B cell (primary cell): ENCODE data around the gene ARHGEF37. TPM values are rescaled to one million over a fixed set of nuclear protein-coding genes. Genes with fewer than 3 reads are reported as not detected.

Experiments used
- ATAC-seq: fragments of 200-7000 bp; cut with Tn5 transposase; one replicate; pipeline ENCODE4 v1.10.0; 2021; ENCODE audit warnings: low read depth, mild to moderate bottlenecking, moderate number of reproducible peaks, moderate library complexity
- CTCF ChIA-PET: fragments of 350-600 bp; sonication (Branson Sonifier 250); formaldehyde crosslinking; loops from one replicate; lab custom pipeline; 2021; ENCODE audit warnings: antibody characterized with exemption, inconsistent platforms; lab: Charles Lee
- POLR2A ChIA-PET: fragments of 350-600 bp; sonication (Branson Sonifier 250); formaldehyde crosslinking; loops from one replicate; lab custom pipeline; 2021; ENCODE audit warnings: antibody characterized with exemption; lab: Charles Lee
- DNase-seq: peaks from one replicate; pipeline ENCODE4 v3.0.0; 2013
- H2AFZ ChIP-seq: 2 replicates; pipeline ENCODE4 v1.6.1; 2012; ENCODE audit warnings: mild to moderate bottlenecking, low read depth, low read length; ENCODE audit not compliant: insufficient read depth, poor library complexity, severe bottlenecking
- H3K27ac ChIP-seq, 2 donors: 1 replicate in 1 of 2; 2 replicates in 1 of 2; pipeline ENCODE4 v1.5.1; 2012 to 2013; ENCODE audit warnings: low read length in 2 of 2, mild to moderate bottlenecking in 2 of 2, moderate library complexity in 1 of 2
- H3K27me3 ChIP-seq, 4 experiments: fragments of 200-600 bp in 1 of 4; sonication (generic) in 1 of 4; replicated peaks in 1 of 4; 1 replicate in 2 of 4; 2 replicates in 2 of 4; pipeline versions ENCODE4 v1.6.1 to v1.7.0; 2013 to 2016; ENCODE audit warnings: low read length in 3 of 4, mild to moderate bottlenecking in 2 of 4, mixed read lengths in 1 of 4, moderate library complexity in 1 of 4; ENCODE audit not compliant: insufficient read depth in 4 of 4, control insufficient read depth in 3 of 4; ENCODE audit errors: control extremely low read depth in 1 of 4
- H3K36me3 ChIP-seq, 2 experiments: replicated peaks in 1 of 2; 1 replicate in 1 of 2; 2 replicates in 1 of 2; pipeline versions ENCODE4 v1.6.1 to v1.7.1; 2013; ENCODE audit warnings: low read length in 1 of 2; ENCODE audit not compliant: insufficient read depth in 2 of 2, control insufficient read depth in 1 of 2; ENCODE audit errors: control extremely low read depth in 1 of 2, extremely low read depth in 1 of 2
- H3K4me1 ChIP-seq, 2 donors: fragments of 200-600 bp in 1 of 2; sonication (generic) in 1 of 2; 1 replicate in 1 of 2; 2 replicates in 1 of 2; pipeline versions ENCODE4 v1.5.1 to v1.6.1; 2013 to 2017; ENCODE audit warnings: low read length in 2 of 2; ENCODE audit not compliant: control insufficient read depth in 2 of 2, insufficient read depth in 2 of 2
- H3K4me2 ChIP-seq: replicated peaks from 2 replicates; pipeline ENCODE3; 2012; ENCODE audit warnings: mild to moderate bottlenecking, low read depth, low read length; ENCODE audit not compliant: poor library complexity, severe bottlenecking
- H3K4me3 ChIP-seq, 5 experiments: fragments of 200-600 bp in 1 of 5; sonication (generic) in 1 of 5; 1 replicate in 3 of 5; 2 replicates in 2 of 5; pipeline versions ENCODE4 v1.5.1 to v1.7.0; 2011 to 2016; ENCODE audit warnings: low read length in 4 of 5, mild to moderate bottlenecking in 4 of 5, low read depth in 2 of 5, control low read depth in 1 of 5, moderate library complexity in 1 of 5; ENCODE audit not compliant: insufficient read depth in 1 of 5; ENCODE audit errors: control extremely low read depth in 1 of 5, extremely low read depth in 1 of 5
- H3K79me2 ChIP-seq: fragments of 200-600 bp; sonication (generic); one replicate; pipeline ENCODE4 v1.6.0; 2016; ENCODE audit warnings: low read length; ENCODE audit not compliant: control insufficient read depth, insufficient read depth
- H3K9ac ChIP-seq: fragments of 200-600 bp; sonication (generic); 2 replicates; pipeline ENCODE4 v1.6.1; 2017; ENCODE audit warnings: mild to moderate bottlenecking, low read length, moderate library complexity
- H3K9me3 ChIP-seq, 3 donors: one replicate each; pipeline versions ENCODE4 v1.6.1 to v1.7.1; 2013; ENCODE audit warnings: low read length in 2 of 3; ENCODE audit not compliant: control insufficient read depth in 2 of 3, insufficient read depth in 1 of 3; ENCODE audit errors: control extremely low read depth in 1 of 3
- H4K20me1 ChIP-seq: 2 replicates; pipeline ENCODE4 v1.6.0; 2012; ENCODE audit warnings: mild to moderate bottlenecking, low read length; ENCODE audit not compliant: insufficient read depth, control insufficient read depth, poor library complexity, severe bottlenecking
- H3K27ac Mint-ChIP-seq: one replicate; pipeline ENCODE4 v1.8.0; 2021; ENCODE audit warnings: mixed read lengths
- H3K27me3 Mint-ChIP-seq: one replicate; pipeline ENCODE4 v1.8.0; 2021; ENCODE audit warnings: mixed read lengths
- H3K4me1 Mint-ChIP-seq: one replicate; pipeline ENCODE4 v1.8.0; 2021; ENCODE audit warnings: mixed read lengths
- H3K4me3 Mint-ChIP-seq: one replicate; pipeline ENCODE4 v1.8.0; 2021; ENCODE audit warnings: mixed read lengths
- H3K9me3 Mint-ChIP-seq: one replicate; pipeline ENCODE4 v1.8.0; 2022; ENCODE audit warnings: mixed read lengths; ENCODE audit not compliant: insufficient read depth
- EZH2 ChIP-seq: IDR thresholded peaks from 2 replicates; pipeline ENCODE4 v1.6.1; 2012; ENCODE audit warnings: borderline replicate concordance, low read depth, mild to moderate bottlenecking, moderate library complexity, low read length; ENCODE audit not compliant: insufficient read depth, poor library complexity, severe bottlenecking
- WGBS: methylation state at CpG from one replicate; pipeline ENCODE4 v1.1.5; 2013; ENCODE audit warnings: missing lambda C conversion rate; ENCODE audit not compliant: insufficient coverage; 5-methylcytosine and 5-hydroxymethylcytosine counted together
- intact Hi-C: fragments of 100-400 bp; cut with micrococcal nuclease; formaldehyde crosslinking; loops from one replicate; pipeline ENCODE4 v1.10.0; 2022
- polyA plus RNA-seq: library from polyadenylated mRNA; depleted of rRNA; stranded (reverse); fragments of >200 nt; gene quantifications from 2 replicates; pipeline ENCODE4 v1.2.3, GENCODE V29; 2012
- total RNA-seq, 2 donors: library from RNA; stranded (reverse); fragments of 120-200 nt in 1 of 2; gene quantifications; 1 replicate in 1 of 2; 2 replicates in 1 of 2; pipeline versions ENCODE4 v1.2.3 to v1.2.4, GENCODE V29; 2013 to 2022
- TF ChIP-seq, protein P1 (sequence below): fragments of 200-600 bp; IDR thresholded peaks from one replicate; pipeline ENCODE4 v1.8.0; 2022; ENCODE audit warnings: antibody characterized with exemption, mild to moderate bottlenecking

The ARHGEF37 gene
- total and polyA plus RNA-seq, 2 donors (not counting 1 experiment from before 2014, with no cell fraction given), result 0.06 to 1.7 TPM

DNA sequence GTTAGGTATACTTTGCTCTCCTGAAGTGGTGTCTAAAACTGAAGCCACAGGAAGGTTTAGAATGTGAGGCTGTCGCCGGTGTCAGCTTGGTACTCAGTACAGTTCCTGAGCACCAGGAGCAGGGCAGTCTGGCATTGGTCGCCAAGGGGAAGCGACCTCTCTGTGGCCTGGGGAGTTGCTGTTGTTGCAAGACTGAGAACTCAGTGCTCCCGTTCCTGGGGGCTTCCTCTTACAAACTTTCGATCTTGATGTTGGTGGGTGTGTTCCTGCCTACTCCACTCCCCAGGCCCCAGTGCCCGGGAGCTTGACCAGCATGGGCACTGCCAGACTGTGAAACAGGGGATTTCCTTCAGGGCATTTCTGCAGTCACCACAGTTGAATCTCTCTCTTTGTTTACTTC, 96.4 kb downstream of the ARHGEF37 start:
- Histone ChIP-seq H3K9me3 (peaks cover 0 to 4% (median 0%) of the 10 kb centered on the region in 3 donors), H3K4me2 (no peak overlapping the region), H3K4me3 (no peak overlapping the region), H2AFZ (no peak overlapping the region), H3K27ac (no peak overlapping the region), H3K79me2 (no peaks in the 10 kb centered on the region), H3K27me3 (no peaks in the 10 kb centered on the region), H3K36me3 (no peaks in the 10 kb centered on the region), H3K9ac (no peak overlapping the region), H3K4me1 (peaks cover 37 to 46% of the 10 kb centered on the region in 2 donors), H4K20me1 (no peaks in the 10 kb centered on the region)
- ATAC-seq (no peak), DNase-seq (no peak)
- POLR2A ChIA-PET, result no interaction called here
- Mint-ChIP-seq H3K27ac (peak overlapping the region; percentile 74), H3K9me3 (no peaks in the 10 kb centered on the region), H3K27me3 (no peaks in the 10 kb centered on the region), H3K4me1 (peaks cover 62% of the 10 kb centered on the region), H3K4me3 (no peak overlapping the region)
- intact Hi-C loops, result no loop called here
- 83% methylated on average over 6 of the region's 7 CpGs for WGBS
- CTCF ChIA-PET, result interaction anchor here (0.9 to 6.1 kb wide), 3 partner anchors 10 to 150 kb away, joined by 3 to 29 read pairs (median 5); no protein-coding TSS in a partner anchor
- no peak for TF ChIP-seq EZH2
- TF ChIP-seq, protein P1, sequence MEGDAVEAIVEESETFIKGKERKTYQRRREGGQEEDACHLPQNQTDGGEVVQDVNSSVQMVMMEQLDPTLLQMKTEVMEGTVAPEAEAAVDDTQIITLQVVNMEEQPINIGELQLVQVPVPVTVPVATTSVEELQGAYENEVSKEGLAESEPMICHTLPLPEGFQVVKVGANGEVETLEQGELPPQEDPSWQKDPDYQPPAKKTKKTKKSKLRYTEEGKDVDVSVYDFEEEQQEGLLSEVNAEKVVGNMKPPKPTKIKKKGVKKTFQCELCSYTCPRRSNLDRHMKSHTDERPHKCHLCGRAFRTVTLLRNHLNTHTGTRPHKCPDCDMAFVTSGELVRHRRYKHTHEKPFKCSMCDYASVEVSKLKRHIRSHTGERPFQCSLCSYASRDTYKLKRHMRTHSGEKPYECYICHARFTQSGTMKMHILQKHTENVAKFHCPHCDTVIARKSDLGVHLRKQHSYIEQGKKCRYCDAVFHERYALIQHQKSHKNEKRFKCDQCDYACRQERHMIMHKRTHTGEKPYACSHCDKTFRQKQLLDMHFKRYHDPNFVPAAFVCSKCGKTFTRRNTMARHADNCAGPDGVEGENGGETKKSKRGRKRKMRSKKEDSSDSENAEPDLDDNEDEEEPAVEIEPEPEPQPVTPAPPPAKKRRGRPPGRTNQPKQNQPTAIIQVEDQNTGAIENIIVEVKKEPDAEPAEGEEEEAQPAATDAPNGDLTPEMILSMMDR, result no peak
